ENCODE results near the gene KIAA0040.

- TF ChIP-seq RAD21 (conservative IDR thresholded peaks at IDR 0.05) = no peak
- TF ChIP-seq CTCF (IDR thresholded peaks at IDR 0.05; ENCODE audit: poor library complexity, severe bottlenecking) = no peak
- TF ChIP-seq REST (IDR thresholded peaks at IDR 0.05; ENCODE audit: borderline replicate concordance) = no peak
- TF ChIP-seq EZH2 (IDR thresholded peaks at IDR 0.05; ENCODE audit: borderline replicate concordance, insufficient read depth, low read length, poor library complexity, severe bottlenecking) = no peak
- no peak for TF ChIP-seq EP300 (conservative IDR thresholded peaks at IDR 0.05; ENCODE audit: poor library complexity, severe bottlenecking)
- TF ChIP-seq POLR2AphosphoS5 (IDR thresholded peaks at IDR 0.05) = no peak
- no peak for TF ChIP-seq MXI1 (conservative IDR thresholded peaks at IDR 0.05; ENCODE audit: poor library complexity, severe bottlenecking)
- TF ChIP-seq TAF1 (IDR thresholded peaks at IDR 0.05; ENCODE audit: low read depth) = no peak
- no peak for TF ChIP-seq SMC3 (conservative IDR thresholded peaks at IDR 0.05; ENCODE audit: poor library complexity)
Observed at GRCh38 chr1:175220853-175221556, 28.4 kb upstream of the KIAA0040 start.
